Measurements from ENCODE around the gene LRCOL1. TPM values are rescaled to one million over a fixed set of nuclear protein-coding genes. Genes with fewer than 3 reads are reported as not detected.
"Not testable (repeated sequence)": the region's sequence is repeated elsewhere in the genome, so short reads cannot be mapped to it uniquely, and the experiment has no call there.

LRCOL1 gene
- total RNA-seq, 1 donor from 2014 or later = not detected

DNA sequence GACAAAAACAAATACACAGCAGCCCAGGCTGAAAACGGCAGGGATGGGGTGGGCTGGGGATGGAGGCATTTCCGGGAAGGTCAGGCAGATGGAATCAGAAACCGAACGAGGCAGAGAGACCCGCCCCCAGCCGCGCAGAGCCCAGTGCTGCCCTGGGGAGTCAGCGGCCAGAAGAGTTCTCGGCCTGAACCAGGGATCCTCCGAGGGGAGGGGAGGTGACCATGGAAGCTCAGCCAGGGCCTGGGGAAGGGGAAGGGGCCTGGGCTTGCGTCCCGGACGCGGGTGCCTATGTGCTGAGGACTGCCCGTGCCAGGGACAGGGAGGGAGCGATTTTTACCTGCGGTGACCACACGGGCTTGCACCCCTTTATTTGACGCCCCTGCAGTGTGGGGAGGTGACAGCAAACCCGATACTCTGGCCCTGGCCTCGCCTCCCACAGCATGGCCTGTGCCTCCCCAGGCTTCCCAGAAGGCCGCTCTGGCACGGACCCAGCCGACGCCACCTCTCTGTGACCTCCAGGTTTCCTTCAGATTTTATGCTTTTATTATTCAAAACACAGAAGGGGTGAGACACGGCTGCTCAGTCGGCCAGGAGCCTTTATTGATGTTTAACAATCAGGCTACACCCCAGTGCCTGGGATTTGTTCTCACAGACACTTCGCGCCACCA is 7.7 kb downstream of the LRCOL1 start:
- no peak for DNase-seq (ENCODE audit: low read depth)

DNA sequence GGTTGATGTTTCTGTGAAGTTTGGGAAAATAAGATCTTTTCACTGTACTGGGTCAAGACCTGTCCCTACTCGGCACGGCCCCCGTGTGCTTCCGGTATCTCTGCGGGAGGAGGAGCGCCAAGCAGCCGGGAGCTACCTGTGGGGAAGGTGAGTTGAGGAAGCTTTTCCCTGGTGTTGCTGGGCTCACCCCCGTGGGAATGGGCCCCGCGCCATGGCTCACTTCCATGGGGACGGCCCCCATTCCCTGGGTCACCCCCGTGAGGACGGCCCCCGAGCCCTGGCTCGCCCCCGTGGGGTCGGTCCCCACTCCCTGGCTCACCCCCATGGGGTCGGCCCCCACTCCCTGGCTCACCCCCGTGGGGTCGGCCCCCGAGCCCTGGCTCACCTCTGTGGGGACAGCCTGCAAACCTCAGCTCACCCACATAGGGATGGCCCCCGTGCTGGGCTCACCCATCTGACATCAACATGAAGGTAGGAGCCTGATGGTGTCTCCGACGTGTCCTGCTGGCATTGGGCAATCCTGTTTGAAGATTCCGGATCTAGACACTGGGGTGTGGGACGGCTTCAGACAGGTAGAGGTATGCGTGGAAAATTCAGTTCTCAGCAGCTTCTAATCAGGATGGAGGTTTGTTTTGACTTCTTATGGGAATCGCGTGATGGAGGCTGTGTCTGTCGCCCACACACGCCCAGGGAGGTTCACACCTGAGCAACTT is 9.1 kb downstream of the LRCOL1 start:
- no peak for DNase-seq (ENCODE audit: low read depth)

DNA sequence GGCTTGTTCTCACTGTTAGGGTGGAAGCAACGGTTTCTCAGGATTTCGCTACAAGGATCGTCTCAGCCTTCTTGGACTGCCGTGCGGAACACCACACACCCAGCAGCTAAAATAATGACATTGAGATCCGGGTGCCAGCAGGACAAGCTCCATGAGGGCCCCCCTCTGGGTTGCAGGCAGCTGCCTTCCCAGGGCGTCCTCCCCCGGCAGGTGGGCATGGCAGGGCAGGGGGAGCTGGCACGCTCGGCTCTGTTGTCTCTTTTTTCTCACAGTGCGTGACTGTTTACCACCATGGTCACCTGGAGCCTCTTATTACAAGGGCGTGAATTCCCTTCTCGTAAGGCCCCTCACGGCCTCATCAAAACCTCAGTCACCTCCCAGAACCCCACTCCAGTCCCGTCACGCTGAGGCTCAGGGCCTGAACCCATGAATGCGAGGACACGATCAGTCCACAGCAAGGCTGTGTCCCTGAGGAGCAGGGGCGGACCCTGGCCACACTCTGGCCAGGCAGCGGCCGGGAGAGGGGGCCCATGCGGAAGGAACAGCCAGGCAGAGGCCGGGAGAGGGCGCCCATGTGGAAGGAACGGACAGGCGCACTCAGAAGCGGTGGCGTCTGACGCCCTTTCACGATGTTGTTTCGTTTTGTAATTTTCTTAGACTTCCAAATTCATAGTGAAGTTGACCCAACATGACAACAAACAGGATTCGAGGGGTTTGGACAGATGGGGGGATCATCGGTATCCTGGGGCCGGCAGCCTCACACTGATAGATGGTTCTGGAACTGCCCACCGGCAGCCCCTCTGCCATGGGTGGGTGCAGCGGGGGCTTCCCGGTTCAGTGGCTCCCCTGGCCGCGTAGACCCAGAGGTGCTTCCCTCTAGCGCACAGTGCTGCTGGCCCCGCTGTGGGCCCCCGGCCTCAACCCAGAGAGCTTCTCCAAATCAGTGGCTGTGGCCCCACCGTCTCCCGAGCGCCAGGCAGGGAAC is 10.0 kb downstream of the LRCOL1 start:
- DNase-seq (ENCODE audit: low read depth) = peak; percentile 79

DNA sequence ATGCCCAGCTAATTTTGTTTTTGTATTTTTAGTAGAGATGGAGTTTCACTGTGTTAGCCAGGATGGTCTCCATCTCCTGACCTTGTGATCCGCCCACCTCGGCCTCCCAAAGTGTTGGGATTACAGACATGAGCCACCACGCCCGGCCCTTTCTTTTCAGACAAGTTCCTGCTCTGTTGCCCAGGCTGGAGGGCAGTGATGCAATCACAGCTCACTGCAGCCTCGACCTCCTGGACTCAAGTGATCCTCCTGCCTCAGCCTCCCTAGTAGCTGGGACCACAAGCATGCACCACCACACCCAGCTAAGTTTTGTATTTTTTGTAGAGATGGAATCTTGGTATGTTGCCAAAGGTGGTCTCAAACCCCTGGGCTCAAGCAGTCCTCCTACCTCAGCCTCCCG is 10.9 kb downstream of the LRCOL1 start:
- DNase-seq (ENCODE audit: low read depth) = not testable (repeated sequence)

DNA sequence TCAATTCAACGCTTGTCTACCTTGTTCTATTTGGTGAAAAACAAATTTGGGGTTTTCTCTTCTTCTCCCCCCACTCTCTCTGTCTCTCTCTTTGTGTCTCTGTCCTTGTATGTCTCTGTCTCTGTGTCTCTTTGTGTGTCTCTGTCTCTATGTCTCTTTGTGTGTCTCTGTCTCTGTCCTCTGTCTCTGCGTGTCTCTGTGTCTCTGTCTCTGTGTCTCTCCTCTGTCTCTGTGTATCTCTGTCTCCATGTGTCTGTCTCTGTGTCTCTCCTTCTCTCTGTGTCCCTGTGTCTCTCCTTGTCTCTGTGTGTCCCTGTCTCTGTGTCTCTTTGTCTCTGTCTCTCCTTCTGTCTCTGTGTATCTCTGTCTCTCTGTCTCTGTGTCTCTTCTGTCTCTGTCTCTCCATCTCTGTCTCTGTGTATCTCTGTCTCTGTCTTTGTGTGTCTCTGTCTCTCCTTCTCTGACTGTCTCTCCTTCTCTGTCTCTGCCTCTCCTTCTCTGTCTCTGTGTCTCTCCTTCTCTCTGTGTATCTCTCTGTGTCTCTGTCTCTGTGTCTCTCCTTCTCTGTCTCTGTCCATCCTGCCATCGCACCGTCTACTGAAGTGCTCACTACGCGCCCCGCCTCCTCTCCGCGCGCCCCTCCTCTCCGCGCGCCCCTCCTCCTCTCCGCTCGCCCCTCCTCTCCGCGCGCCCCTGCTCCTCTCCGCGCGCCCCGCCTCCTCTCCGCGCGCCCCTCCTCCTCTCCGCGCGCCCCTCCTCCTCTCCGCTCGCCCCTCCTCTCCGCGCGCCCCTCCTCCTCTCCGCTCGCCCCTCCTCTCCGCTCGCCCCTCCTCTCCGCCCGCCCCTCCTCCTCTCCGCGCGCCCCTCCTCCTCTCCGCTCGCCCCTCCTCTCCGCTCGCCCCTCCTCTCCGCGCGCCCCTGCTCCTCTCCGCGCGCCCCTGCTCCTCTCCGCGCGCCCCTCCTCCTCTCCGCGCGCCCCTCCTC is 12.8 kb downstream of the LRCOL1 start:
- DNase-seq (ENCODE audit: low read depth) = peak; percentile 50

DNA sequence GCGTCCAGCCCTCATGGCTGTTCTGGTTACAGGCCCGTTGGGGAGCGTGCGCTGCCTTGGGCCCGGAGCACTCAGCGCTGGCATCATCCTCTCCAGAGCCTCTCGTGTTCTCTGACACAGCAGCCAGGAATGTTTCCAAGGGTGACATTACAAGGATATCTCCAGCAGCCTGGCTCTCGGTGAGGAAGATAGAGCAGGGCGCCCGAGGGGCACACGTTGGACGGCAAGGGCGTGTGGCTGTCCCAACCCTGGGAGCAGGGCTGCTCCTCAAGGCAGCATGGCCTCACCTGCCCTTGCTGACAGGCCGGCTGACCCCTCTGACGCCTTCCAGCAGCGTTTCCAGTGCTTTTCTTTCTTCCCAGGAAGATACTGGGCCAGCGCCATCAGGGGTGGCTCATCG is 14.4 kb downstream of the LRCOL1 start:
- DNase-seq (ENCODE audit: low read depth) = peak; percentile 13

DNA sequence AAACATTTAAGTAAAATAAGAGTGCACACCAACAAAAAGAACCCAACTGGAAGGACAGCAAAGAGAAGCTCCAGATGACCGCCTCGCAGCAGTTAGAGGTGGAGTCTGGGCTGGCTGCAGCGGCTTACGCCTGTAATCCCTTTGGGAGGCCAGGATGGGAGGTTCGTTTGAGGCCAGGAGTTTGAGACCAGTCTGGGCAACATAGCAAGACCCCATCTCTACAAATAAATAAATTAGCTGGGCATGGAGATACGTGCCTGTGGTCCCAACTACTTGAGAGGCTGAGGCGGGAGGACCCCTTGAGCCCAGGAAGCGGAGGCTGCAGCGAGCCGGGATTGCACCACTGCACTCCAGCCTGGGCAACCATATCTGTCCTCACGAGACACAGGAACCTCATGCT is 15.2 kb downstream of the LRCOL1 start:
- no peak for DNase-seq (ENCODE audit: low read depth)

DNA sequence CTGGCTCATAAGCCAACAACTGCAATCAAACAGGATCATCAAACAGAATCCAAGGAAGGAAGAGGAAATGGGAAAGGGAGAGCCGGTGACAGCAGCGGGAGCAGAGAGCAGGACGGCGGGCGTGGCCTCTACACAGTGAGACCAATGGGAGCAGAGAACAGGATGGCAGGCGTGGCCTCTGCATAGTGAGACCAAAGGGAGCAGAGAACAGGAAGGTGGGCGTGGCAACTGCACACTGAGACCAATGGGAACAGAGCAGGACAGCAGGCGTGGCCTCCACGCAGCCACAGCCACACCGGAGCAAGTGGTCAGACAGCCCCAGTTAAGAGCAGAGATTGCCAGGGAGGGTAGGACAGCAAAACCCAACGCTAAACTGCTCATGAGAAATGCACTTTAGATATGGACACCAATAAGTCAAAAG is 16.4 kb downstream of the LRCOL1 start:
- DNase-seq (ENCODE audit: low read depth) = peak; percentile 98

DNA sequence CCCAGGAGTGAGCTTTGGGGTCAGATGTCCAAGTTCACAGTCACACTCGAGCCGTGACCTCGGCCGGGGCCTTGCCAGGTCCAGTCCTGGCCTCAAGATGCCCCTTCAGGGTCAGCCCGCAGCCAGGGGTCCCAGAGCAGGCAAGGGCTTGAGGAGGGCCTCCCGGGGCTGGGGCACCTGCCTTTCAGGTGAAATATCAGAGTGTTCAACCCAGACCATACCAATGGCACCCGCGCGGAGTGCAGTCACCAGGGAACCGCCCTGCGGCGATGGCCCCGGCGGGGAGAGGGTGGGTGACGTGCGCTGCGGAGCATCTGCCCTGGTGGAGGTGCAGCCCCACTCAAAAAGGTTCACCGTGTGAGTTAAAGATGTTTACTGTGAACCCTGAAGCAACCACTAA is 16.9 kb downstream of the LRCOL1 start:
- DNase-seq (ENCODE audit: low read depth) = no peak

DNA sequence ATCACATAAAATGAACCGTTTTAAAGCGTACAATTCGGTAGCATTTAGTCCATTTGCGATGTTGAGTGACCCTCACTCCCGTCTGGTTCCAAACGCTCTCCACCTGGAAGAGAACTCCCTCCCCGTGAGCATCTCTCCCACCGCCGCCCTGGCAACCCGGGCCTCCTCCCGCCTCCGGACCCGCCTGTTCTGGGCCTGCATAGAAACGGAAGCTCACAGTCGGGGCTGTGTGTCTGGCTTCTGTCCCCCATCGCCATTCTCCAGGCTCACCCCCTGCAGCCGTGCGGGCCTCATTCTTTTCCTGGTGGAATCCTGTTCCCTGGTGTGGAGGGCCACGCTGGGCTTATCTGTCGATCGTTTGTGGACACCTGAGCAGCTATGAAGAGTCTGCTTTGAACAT is 17.3 kb downstream of the LRCOL1 start:
- no peak for DNase-seq (ENCODE audit: low read depth)

DNA sequence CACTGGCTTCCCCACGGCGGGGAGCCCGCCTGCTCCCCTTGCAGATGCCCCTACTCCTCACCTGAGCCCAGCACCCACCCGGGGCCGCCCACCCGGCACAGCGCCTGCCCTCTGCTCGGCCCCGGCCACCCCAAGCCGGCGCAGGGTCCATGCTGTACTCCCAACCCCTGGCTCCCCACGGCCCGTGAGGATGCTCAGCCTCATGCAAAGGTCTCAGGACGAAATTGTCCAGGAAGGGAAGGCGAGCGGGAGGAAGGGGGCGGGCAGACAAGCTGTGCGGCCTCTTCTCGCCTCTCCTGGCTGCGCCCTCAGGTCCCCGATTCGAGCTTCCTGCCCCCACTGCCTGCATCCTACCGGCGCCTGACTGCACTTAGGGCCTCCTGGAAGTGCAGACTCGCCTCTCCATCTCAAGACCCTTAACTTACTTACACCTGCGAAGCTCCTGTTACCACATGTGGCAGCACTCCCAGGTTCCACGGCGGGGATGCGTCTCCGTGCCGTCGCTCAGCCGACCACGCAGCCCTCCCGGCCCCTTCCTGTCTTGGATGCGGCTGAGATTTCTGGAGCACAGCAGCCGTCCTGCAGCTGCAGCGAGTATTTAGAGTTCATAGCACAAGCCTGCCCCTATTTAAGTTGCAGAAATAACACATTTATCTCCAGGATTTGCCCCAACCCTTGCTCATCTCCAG is 18.0 kb downstream of the LRCOL1 start:
- no peak for DNase-seq (ENCODE audit: low read depth)

DNA sequence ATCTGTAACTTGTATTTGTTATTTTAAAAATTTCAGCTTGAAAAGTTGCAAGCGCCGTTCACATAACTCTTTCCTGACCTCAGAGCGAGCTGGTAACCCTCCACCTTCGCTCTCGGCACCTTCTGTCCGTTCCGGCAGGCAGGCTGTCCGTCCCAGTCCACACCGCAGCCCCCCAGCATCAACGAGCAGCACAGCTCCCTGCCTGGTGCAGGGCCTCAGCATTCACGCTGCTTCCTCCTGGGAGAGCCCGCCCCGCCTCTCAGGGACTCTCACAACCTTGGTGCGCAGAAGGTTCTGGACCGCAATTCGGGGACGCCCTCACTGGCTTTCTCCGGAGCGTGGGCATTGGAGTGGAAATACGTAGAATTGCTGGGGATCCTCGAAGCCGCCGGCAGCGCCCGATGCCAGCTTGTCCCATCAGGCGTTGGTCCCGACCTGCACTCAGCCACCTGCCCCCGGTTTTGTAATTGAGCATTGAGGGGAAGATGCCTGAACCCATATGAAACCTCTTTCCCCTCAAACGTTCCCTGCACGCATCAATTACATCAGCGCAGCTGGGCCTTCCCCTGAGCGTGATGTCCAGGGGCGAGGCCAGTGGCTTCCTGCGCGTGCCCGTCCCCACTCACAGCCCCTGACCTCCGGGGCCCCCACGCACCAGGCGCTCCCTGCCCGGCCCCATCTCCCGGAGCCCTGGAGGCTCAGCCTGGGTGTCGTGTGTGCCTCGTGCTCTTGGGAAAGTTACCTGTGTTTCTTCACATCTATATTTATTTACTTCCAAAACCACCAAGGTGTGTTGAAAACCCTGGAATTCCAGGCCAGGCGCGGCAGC is 19.1 kb downstream of the LRCOL1 start:
- DNase-seq (ENCODE audit: low read depth) = no peak

DNA sequence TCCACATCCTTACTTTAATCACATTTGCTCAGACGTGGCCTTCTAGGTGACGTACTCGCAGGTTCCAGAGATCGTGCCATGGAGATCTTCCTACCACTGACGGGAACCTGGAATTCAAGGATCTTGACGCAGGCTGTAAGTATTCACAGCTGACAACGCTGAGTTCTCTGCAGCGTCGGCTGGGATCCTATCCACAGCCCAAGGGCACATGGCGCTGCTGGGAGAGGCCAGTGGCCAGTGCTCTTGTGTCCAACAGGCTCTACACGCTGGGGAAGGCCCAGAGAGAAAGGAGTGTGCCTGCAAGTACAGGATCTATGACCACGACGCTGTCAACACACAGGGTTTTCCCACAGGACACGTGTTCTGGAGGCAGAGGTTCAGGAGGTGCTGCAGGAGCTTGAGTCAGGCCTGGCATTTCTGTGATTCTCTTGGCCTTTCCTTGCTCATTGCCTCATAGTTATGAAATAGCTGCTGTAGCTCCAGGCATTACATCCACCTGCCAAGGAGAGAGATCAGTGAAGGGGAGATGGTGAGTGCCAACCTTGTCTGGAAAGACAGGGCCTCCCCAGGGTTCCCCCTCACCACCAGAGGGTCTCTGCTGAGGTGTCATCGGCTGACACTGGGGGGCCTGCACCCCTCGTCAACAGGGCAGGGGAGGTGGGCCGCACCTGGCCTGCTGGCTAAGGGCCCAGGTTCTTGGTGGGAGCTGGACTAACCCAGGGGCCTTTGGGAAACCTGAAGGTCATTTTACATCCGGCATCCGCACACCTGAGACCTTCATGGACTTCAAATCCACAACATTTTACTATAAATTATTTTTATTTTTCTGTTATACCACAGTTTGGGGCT is 21.3 kb downstream of the LRCOL1 start:
- no peak for DNase-seq (ENCODE audit: low read depth)

DNA sequence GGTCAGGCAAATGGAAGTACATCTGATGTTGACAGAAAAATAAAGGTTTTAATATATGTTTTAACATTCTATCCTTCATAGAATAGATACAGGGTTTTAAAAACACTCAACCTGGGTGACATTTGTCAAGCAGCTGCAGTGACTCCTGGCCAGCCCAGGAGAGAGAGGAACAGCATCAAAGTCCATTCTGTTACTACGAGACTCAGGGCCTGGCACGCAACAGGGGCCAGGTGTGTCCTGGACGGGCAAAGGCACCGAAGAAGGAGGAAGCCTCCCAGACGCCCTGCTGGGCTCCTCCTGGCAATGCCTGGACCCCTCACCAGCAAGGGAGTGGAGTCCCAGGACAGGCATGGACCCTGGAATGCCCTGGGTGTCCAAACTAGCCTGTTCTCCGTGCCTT is 22.1 kb downstream of the LRCOL1 start:
- DNase-seq (ENCODE audit: low read depth) = no peak

DNA sequence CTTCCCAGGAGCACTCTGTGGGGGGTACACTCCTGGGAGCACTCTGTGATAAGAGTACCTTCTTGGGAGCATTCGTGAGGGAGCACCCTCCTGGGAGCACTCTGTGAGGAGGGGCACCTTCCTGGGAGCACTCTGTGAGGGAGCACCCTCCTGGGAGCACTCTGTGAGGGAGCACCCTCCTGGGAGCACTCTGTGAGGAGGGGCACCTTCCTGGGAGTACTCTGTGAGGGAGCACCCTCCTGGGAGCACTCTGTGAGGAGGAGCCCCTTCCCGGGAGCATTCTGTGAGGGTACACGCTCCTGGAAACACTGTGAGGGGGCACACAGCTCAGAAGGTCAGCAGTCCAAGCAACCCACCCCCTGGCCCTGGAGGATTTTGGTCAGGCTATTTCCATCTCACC is 22.6 kb downstream of the LRCOL1 start:
- DNase-seq (ENCODE audit: low read depth) = no peak

DNA sequence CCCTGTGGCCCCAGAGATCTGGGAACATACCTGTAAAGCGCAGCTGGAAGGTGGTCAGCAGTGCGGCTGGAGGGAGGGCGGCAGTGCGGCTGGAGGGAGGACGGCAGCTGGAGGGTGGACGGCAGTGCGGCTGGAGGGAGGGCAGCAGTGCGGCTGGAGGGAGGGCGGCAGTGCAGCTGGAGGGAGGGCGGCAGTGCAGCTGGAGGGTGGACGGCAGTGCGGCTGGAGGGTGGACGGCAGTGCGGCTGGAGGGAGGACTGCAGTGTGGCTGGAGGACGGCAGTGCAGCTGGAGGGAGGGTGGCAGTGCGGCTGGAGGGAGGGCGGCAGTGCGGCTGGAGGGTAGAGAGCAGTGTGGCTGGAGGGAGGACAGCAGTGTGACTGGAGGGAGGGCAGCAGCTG is 23.5 kb downstream of the LRCOL1 start:
- no peak for DNase-seq (ENCODE audit: low read depth)

DNA sequence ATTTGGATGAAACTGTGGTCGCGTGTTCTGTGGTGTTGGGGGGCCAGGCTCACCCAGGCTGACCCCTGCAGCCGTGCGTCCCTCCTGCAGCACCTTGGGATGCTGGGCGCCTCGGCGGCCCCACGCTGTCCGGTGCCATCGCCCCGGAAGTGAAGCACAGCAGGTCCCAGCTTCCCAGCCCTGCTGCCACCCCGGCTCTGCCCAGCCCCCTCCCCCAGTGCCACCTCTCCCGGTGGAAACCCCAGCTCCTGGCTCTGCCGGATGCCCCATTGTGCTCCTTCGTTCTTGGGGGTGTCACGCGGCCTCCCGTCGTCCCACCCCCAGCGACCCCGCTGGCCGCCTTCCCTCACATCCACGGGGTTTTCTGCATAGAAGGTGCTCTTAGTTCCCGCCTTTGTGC is 25.2 kb downstream of the LRCOL1 start:
- no peak for DNase-seq (ENCODE audit: low read depth)

DNA sequence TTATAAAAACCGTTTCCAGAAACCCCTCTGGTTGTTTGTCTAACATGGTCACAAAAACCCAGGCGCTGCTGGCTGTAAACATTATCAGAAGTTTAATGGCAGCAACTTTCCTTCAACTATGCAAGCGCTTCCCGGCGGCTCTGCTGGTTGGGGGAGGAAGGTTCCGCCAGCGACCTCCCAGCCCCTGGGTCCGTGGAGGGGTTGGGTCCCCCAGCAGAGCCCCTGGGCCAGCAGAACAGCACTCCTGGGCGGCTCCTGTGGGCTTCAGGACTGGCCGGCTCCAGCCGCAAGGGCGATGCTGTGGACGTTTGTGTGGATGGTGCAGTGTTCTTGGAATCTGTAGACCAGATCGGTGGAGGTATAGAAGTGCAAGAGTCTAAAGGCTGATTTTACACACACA is 26.0 kb downstream of the LRCOL1 start:
- no peak for DNase-seq (ENCODE audit: low read depth)

All from myocyte (in vitro differentiated cells).